ENCODE results near the gene KIF16B.

KIF16B gene

DNA sequence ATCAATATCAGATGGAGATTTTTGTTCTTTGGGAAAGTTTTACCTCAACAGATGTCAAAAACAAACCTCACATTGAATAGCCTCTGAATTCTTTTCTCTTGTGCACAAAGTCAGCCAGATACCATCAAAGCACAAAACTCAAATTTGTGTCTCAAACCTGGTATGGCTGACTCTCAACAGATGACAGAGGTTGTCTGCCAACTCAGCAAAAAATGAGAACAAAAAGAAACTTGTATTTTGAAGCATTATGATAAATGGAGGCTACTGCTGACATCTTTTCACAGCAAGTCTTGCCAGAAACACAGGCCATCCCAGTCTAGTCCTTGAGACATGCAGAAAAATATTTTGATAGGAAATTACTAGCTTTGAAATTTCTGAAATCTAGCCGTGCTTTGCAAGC lies 79.8 kb downstream of the KIF16B start:
- no peak overlapping the region for H3K27ac ChIP-seq
- H3K36me3 ChIP-seq (ENCODE audit: control insufficient read depth, insufficient read depth, low read length): no peaks in the 10 kb centered on the region
- no peaks in the 10 kb centered on the region for H3K9me3 ChIP-seq (ENCODE audit: control insufficient read depth, low read length)
- H3K4me2 ChIP-seq (ENCODE audit: low read length): no peak overlapping the region
- no peak for TF ChIP-seq CTCF (IDR thresholded peaks at IDR 0.05)
- peaks cover 6% of the 10 kb centered on the region for H3K4me1 ChIP-seq
- peaks cover 2% of the 10 kb centered on the region for H3K79me2 ChIP-seq
- H3K27me3 ChIP-seq (ENCODE audit: control insufficient read depth, insufficient read depth, low read length): no peaks in the 10 kb centered on the region
- no peak overlapping the region for H3K4me3 ChIP-seq (ENCODE audit: low read depth, low read length)
- H2AFZ ChIP-seq: no peak overlapping the region
- H3K9ac ChIP-seq: no peak overlapping the region

DNA sequence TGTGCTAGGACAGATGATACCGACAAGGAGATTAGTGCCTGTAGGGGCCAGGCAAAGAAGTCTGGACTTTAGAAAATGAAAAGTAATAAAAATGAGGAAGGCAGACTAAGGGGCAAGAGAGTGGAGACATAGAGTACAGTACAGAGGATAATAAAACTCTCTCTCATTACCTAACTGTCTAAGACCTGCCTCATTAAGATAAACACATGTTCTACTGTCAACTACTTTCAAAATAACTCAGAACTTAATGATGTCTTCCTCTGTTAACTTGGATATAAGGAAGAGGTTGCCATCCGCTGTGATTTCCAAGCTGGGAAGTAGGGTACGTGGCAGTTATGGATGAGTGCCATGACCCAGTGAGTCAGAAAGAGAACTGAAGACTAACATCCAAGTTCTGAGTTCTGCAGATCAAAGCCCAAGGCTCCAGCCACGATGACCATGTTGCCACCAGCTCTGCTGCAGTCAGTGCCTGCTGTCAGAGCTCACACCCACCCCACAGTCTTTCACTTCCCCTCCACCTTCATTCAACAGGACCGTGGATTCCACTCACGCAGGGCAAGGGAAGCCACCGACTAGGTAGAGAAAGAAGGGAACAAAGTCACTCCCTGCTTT lies 81.8 kb downstream of the KIF16B start:
- Histone ChIP-seq H3K4me3 (ENCODE audit: low read depth, low read length) (no peak overlapping the region), H3K27me3 (ENCODE audit: control insufficient read depth, insufficient read depth, low read length) (no peaks in the 10 kb centered on the region), H3K36me3 (ENCODE audit: control insufficient read depth, insufficient read depth, low read length) (no peaks in the 10 kb centered on the region), H3K9ac (no peak overlapping the region), H3K79me2 (no peaks in the 10 kb centered on the region), H2AFZ (no peak overlapping the region), H3K4me1 (peaks cover 6% of the 10 kb centered on the region), H3K4me2 (ENCODE audit: low read length) (no peak overlapping the region), H3K9me3 (ENCODE audit: control insufficient read depth, low read length) (no peaks in the 10 kb centered on the region), H3K27ac (no peak overlapping the region)
- TF ChIP-seq CTCF (IDR thresholded peaks at IDR 0.05): no peak

DNA sequence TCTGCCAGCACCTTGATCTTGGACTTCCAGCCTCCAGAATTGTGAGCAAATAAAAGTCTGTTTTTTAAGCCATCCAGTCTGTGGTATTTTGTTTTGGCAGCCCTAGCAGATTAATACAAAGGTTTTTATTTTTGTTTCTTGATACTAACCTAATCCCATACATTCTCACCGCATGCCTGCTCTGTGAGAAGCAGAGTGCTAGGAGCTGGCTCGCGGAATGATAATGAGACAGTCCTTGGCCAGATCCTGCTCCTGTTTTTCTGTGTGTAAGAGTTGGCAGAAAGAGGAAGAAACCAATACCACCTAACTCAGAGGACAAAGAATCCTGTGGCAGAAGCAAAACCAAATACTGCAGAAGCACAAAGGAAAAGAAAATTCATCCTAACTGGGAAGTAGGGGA lies 82.6 kb downstream of the KIF16B start:
- Histone ChIP-seq H3K4me2 (ENCODE audit: low read length) (no peak overlapping the region), H2AFZ (no peak overlapping the region), H3K27ac (no peak overlapping the region), H3K9me3 (ENCODE audit: control insufficient read depth, low read length) (no peaks in the 10 kb centered on the region), H3K4me3 (ENCODE audit: low read depth, low read length) (no peak overlapping the region), H3K9ac (no peak overlapping the region), H3K4me1 (peaks cover 8% of the 10 kb centered on the region), H3K79me2 (no peaks in the 10 kb centered on the region), H3K36me3 (ENCODE audit: control insufficient read depth, insufficient read depth, low read length) (no peaks in the 10 kb centered on the region), H3K27me3 (ENCODE audit: control insufficient read depth, insufficient read depth, low read length) (no peaks in the 10 kb centered on the region)
- no peak for TF ChIP-seq CTCF (IDR thresholded peaks at IDR 0.05)

DNA sequence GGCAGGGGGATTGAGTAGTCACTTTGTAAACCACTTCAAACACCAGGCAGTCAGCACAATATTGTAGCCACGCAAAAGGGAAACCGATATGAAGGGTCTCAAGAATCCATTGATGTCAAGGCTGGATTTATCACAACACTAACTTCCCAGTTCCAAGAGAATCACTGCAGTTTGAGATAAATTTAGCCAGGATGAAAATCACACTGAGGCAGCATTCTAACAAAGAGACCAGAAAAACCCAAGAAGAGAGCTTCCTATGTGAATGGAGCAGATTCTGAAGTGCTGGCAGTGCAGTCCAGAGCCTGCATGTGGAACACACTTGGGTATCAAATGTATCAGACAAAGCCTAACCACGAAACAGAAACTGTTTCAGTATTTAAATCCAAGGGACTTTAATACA lies 84.6 kb downstream of the KIF16B start:
- no peak overlapping the region for H2AFZ ChIP-seq
- no peaks in the 10 kb centered on the region for H3K36me3 ChIP-seq (ENCODE audit: control insufficient read depth, insufficient read depth, low read length)
- H3K27ac ChIP-seq: no peak overlapping the region

More for the DNA sequence above, 84.6 kb downstream of the KIF16B start:
- peaks cover 8% of the 10 kb centered on the region for H3K4me1 ChIP-seq
- TF ChIP-seq CTCF (IDR thresholded peaks at IDR 0.05): no peak
- H3K79me2 ChIP-seq: no peaks in the 10 kb centered on the region
- no peaks in the 10 kb centered on the region for H3K27me3 ChIP-seq (ENCODE audit: control insufficient read depth, insufficient read depth, low read length)
- no peaks in the 10 kb centered on the region for H3K9me3 ChIP-seq (ENCODE audit: control insufficient read depth, low read length)
- H3K4me2 ChIP-seq (ENCODE audit: low read length): no peak overlapping the region
- no peak overlapping the region for H3K9ac ChIP-seq
- no peak overlapping the region for H3K4me3 ChIP-seq (ENCODE audit: low read depth, low read length)

Measured in parathyroid adenoma (tissue), 2 donors.